HG02852 (cell line): Measurements from ENCODE around the gene FAM180B.
"Not testable (repeated sequence)": the region's sequence is repeated elsewhere in the genome, so short reads cannot be mapped to it uniquely, and the experiment has no call there.

Source experiments
- ATAC-seq: cut with Tn5 transposase; IDR thresholded peaks from one replicate; pipeline ENCODE4 v1.9.1; 2021; ENCODE audit warnings: mild to moderate bottlenecking, moderate library complexity; ENCODE audit not compliant: unreplicated experiment

FAM180B gene

DNA sequence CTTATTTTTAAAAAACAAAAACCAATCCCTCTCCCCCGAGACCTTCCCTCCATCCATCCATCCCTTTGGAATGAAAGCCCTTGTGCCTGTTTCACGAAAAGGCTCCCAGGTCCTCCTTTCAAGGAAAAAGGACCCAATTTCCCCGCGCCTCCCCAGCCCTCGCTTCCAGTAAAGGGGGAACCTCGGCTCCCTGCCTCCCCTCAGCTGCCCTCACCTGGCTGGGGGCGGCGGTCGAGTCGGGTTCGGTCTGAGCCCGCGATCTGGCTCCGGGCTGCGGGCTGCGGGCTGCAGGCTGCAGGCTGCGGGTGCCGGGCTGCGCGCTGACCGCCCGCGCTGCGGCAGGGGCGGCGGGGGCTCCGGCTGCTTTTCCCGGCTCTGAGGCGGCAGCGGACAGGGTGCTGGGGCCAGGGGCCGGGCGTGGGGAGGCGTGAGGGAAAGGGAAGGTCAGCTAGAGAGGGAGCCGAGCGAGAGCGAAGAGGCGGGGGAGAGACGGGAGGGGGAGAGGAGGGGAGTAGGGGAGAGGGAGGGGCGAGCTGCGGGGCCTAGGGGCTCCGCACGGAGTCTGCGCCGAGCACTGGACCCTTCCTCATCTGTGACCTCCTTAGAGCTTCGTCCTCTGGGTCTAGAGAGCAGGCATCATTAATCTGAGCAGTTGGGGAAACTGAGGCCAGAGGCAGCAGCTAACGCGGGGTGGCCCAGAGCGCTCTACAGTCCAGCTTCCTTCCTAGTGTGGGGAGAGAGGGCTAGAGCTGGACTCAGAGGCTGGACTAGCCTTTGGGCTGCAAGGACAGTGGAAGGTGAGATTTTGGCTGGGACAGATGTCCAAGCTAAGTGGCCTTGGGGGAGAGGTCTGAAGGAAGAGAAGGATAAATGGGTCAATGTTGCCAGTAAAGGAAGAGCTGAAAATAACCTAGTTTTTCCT, 7.7 kb downstream of the FAM180B start, which contains the start of gene C1QTNF4:
TSS of gene C1QTNF4 (minus strand) at position 478 of the 922 bp plus-strand sequence. CDS start 3,601 bp downstream, outside the sequence.
- no peak for ATAC-seq

- no peak for ATAC-seq
Measured at GRCh38 chr11:47595029-47595428, 8.6 kb downstream of the FAM180B start.

DNA sequence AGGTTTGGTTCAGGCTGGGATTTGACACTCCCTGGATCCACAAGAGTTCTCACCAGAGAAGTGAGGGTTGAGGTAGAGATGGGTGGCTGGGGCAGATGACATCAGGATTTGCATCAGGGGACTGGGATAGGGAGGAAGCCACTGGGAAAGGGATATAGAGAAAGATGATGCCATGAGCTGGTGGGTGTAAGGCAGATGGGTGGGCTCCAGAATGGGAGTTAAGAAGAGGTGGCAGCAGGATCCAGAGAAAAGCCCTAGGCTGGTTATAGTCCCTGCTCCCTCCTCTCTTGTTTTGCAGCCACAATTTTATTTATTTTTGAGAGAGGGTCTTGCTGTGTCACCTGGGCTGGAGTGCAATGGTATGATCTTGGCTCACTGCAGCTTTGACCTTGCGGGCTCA, 9.5 kb downstream of the FAM180B start:
- no peak for ATAC-seq

- no peak for ATAC-seq
Measured at GRCh38 chr11:47599902-47600301, 13.4 kb downstream of the FAM180B start.

DNA sequence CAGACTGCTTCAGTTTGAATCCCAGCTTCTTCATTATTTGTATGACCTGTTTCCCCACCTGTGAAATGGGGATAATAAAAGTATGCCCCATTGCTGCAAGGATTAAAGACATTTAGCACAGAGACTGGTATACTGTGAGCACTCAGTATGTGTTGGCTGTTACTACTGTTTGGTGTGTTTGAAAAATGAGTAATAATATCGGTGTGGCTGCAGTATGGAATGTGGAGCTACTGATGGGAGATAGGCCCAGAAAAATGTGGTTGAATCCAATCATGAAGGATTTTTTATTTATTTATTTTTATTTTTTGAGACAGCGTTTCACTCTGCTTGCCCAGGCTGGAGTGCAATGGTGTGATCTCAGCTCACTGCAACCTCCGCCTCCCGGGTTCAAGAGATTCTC, 16.8 kb downstream of the FAM180B start:
- no peak for ATAC-seq

GRCh38 chr11:47605921-47606320, 19.4 kb downstream of the FAM180B start:
- ATAC-seq, result no peak

GRCh38 chr11:47606731-47607130, 20.3 kb downstream of the FAM180B start:
- ATAC-seq, result no peak

DNA sequence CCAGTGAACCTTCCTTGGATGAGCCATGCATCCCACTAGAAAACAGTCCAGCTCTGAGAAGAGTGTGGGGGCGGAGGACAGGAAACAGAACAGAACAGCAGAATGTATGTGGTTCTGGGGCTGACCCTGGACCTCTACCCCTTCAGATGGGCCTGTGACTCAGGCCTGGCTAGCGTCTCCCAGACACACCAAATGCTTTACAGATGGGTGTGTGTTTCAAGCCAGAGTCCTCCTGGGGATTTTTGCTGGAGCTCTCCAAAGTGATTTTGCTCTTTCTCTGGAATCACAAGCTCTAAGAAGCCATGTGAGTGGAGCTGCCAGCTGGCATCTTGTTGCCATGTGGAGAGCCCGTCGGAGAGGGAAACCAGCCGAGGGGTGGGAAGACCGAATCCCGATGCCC, 20.9 kb downstream of the FAM180B start:
- ATAC-seq, result no peak

DNA sequence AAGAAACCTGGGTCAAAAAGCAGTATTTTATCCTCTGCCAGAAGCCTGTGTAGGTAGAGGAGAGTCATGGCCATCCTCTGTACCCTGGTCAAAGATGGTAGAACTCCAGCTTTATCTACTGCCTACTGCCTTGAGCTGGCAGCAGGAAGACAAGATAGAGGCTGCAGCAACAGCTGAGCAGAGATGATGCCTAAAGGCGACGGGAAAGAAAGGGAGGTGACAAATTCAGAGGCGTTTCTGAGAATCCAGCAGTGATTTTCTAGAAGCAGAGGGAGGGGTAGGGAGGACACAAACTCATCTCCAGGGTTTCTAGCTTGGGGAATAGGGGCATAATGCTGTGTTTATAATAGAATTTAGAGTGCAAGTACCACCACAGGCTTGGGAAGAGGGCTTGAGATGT, 23.2 kb downstream of the FAM180B start:
- no peak for ATAC-seq

DNA sequence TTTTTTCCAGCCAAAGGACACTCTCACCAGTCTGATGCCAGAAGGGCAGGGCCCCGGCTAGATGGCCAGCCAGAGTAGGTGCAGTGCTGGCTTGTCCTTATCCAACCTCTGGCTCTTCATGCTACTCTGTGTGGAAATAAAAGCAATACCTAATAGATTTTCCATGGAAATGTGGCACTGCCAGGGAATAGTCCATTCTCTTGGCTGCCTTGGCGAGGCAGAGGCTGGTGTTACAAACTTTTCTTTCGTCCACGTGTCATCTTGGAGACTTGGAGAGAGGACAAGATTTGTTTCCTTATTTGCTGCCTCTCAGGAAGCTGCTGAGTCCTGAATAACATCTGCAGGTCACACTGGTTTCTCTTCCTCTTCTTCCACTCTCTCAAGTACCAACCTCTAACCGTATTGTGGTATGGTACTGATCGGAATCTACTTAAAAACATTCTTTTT, 24.9 kb downstream of the FAM180B start:
- peak; percentile 78 for ATAC-seq

- no peak for ATAC-seq
Measured at GRCh38 chr11:47615249-47615648, 28.8 kb downstream of the FAM180B start.

DNA sequence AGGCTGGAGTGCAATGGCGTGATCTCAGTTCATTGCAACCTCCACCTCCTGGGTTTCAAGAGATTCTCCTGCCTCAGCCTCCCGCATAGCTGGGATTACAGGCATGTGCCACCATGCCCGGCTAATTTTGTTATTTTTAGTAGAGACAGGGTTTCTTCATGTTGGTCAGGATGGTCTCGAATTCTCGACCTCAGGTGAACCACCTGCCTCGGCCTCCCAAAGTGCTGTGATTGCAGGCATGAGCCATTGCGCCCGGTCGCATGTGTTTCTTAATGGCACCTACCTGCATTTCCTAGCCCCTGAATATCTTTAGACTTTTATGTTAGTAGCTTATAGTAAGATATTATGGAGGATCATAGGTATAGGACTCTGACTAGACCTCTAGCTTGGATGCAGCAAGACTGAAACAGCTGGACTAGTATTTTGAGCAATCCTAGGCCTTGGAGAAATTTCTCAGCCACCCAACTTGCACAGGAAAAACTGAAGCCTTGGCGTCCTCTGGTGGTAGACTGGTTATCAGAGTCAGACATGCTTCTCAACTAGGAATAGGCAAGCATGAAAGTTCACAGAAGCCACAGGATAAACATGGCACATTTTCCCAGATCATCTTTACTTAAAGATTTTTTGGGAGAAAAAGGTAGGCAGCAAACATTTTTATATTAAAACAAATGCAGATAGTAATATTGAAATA, 30.4 kb downstream of the FAM180B start:
- ATAC-seq, result no peak

DNA sequence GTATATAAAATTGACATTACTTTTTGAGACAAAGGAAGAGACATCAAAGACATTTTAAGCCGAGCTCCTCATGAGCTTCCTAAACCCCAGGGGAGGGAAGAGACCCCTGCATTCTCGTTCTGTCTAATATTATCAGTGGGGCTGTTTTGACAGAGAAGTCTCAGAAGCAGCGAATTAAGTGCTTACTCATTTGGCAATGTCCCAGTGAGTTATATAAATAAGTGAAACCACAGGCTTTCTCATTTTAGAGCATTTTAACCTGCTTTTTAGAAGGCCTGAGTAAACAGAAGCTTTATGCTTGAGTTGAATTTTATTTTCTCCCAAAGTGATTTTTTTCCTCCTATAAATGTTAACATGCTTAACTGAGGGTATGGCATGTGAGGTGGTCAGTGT, 30.9 kb downstream of the FAM180B start:
- no peak for ATAC-seq

- no peak for ATAC-seq
Measured at GRCh38 chr11:47620836-47621378, 34.4 kb downstream of the FAM180B start.

GRCh38 chr11:47626234-47626633, 39.8 kb downstream of the FAM180B start:
- ATAC-seq, result no peak

- ATAC-seq, result no peak
Measured at GRCh38 chr11:47628026-47628425, 41.5 kb downstream of the FAM180B start.

DNA sequence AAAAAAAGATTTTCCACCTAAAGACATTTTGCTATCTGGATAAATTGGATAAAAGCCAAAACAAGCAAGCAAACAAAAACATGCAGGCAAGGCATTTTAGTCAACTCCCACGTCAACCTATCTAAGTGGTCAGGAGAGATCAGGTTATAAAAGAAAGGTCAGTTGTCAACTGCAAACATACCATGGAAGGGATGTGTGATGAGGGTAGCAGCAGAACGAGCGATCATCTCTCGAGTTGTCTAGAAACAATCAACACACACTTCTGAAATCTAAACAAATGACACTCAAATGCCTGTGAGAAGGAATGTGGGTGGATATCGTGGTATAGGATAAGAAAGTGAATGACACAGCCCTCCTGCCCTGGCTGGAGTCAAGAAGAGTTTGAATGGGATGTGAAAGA, 45.0 kb downstream of the FAM180B start:
- ATAC-seq, result no peak

DNA sequence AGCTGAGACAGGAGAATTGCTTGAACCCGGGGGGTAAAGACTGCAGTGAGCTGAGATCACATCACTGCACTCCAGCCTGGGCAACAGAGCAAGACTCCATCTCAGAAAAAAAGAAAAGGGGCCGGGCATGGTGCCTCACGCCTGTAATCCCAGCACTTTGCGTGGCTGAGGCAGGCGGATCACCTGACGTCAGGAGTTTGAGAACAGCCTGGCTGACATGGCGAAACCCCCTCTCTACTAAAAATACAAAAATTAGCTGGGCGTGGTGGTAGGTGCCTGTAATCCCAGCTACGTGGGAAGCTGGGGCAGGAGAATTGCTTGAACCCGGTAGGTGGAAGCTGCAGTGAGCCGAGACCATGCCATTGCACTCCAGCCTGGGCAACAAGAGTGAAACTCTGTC, 49.9 kb downstream of the FAM180B start:
- ATAC-seq, result not testable (repeated sequence)
